Fibroblast of skin of back (primary cell): ENCODE results near the gene CLDN15.

ENCODE experiments used
- DNase-seq: peaks from one replicate; pipeline ENCODE4 v3.0.0-alpha.2; 2013

The CLDN15 gene

DNA sequence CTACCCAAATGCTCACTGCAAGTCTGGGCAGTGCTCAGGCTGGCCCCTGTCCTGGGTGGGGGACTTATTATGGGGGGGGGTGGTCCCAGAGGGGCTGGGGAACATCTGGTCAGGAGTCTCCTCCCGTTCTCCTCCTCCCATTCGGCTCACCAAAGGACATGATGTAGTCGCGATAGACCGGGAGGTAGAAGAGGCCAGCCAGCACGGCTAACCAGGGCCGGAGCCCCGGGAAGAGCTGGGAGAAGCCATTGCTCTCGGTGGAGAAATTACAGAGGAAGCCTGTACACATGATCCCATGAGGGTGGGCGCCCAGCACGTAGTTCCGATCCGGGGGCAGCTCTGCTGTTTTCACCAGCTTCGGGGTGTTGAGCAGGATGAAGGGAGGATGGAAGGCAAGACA is 39.1 kb downstream of the CLDN15 start:
- DNase-seq = no peak

- DNase-seq = no peak
Observed at GRCh38 chr7:101197991-101198390, 39.6 kb downstream of the CLDN15 start.

- no peak for DNase-seq
Observed at GRCh38 chr7:101195884-101196283, 41.7 kb downstream of the CLDN15 start.

- DNase-seq = no peak
Observed at GRCh38 chr7:101189109-101189508, 48.5 kb downstream of the CLDN15 start.

DNA sequence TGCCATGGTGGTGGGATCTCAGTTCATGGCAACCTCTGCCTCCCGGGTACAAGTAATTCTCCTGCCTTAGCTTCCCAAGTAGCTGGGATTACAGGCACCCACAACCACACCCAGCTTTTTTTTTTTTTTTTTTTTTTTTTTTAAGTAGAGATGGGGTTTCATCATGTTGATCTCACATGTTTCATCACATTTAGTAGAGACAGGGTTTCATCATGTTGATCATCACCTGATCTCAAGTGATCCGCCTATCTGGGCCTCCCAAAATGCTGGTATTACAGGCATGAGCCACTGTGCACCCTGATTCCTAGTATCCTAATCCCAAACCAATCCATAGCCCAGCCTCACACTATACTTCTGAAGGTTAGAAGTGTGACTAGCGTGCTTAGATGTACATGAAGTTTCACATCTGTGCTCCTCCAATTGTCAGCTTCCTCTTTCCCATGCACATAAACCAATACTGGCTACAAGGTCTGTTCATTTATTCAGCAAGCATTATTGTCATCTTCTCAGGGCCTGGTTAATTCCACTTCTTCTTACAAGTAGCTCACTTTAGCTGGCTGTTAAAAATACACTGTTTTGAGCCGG is 50.7 kb downstream of the CLDN15 start:
- no peak for DNase-seq

DNA sequence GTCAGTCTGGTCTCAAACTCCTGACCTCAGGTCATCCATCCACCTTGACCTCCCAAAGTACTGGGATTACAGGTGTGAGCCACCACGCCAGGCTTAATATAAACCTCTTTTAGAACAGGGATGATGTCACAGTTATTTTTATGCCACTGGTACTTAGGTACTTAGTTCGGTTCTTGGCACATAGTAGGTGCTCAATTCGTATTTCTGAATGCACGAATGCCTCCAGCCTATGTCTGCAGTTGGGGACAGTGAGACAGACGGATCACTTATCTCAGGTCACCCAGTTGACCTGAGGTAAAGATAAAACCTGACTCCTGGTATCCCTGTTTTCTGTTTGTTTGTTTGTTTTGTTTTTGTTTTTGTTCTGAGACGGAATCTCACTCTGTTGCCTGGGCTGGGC is 51.4 kb downstream of the CLDN15 start:
- no peak for DNase-seq

DNA sequence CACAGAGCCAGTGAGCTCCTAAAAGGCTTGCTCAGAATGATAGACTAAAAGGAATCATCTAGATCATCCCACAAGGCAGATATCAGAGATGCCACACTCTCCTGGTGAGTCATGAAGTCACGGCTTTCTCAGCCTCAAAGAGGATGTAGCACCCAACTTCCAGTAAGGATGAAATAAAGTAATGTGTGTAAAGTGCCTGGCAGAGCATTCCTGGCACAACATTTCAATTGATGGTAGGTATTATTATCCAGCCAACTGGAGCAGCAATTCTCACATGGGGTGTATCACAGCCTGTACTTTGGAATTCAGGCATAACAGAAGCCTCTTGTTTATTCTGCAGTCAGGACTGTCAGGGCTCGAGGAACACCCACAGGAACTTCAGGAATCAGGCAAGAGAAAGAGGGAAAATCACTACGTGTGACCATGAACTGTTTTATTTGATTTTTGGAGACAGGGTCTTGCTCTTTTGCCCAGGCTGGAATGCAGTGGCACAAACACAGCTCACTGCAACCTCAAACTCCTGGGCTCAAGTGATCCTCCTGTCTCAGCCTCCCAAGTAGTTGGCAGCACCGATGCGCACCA is 52.3 kb downstream of the CLDN15 start:
- DNase-seq = peak; percentile 67
